HG03196 (cell line): ENCODE data around the gene PLCL1.
"Not testable (repeated sequence)": the region's sequence is repeated elsewhere in the genome, so short reads cannot be mapped to it uniquely, and the experiment has no call there.

ENCODE experiments used
- ATAC-seq: cut with Tn5 transposase; IDR thresholded peaks from one replicate; pipeline ENCODE4 v1.9.1; 2021; ENCODE audit not compliant: unreplicated experiment

PLCL1 gene

GRCh38 chr2:198164843-198165242, 360.4 kb downstream of the PLCL1 start:
- no peak for ATAC-seq

- no peak for ATAC-seq
These were observed 360.9 kb downstream of the PLCL1 start for GRCh38 chr2:198165289-198165688.

GRCh38 chr2:198167346-198167745, 363.0 kb downstream of the PLCL1 start:
- no peak for ATAC-seq

GRCh38 chr2:198168651-198169050, 364.3 kb downstream of the PLCL1 start:
- no peak for ATAC-seq

- no peak for ATAC-seq
These were observed 368.8 kb downstream of the PLCL1 start for GRCh38 chr2:198173242-198173641.

- ATAC-seq: no peak
These were observed 369.5 kb downstream of the PLCL1 start for GRCh38 chr2:198173864-198174263.

- ATAC-seq: no peak
These were observed 370.9 kb downstream of the PLCL1 start for GRCh38 chr2:198175271-198175670.

GRCh38 chr2:198177040-198177439, 372.6 kb downstream of the PLCL1 start:
- no peak for ATAC-seq

GRCh38 chr2:198178766-198179165, 374.4 kb downstream of the PLCL1 start:
- no peak for ATAC-seq

GRCh38 chr2:198186257-198186656, 381.9 kb downstream of the PLCL1 start:
- ATAC-seq: no peak

GRCh38 chr2:198187841-198188240, 383.4 kb downstream of the PLCL1 start:
- no peak for ATAC-seq

GRCh38 chr2:198188982-198189381, 384.6 kb downstream of the PLCL1 start:
- no peak for ATAC-seq

GRCh38 chr2:198191651-198192050, 387.3 kb downstream of the PLCL1 start:
- ATAC-seq: no peak

- not testable (repeated sequence) for ATAC-seq
These were observed 392.2 kb downstream of the PLCL1 start for GRCh38 chr2:198196556-198196955.
